ENCODE results near the gene AIFM2. TPM values are rescaled to one million over a fixed set of nuclear protein-coding genes. Genes with fewer than 3 reads are reported as not detected.
"Not testable (repeated sequence)": the region's sequence is repeated elsewhere in the genome, so short reads cannot be mapped to it uniquely, and the experiment has no call there.

AIFM2 gene
- total and polyA plus RNA-seq, 2 experiments from 2014 or later = 5.7 to 8.1 TPM

GRCh38 chr10:70124415-70124814, 8.2 kb downstream of the AIFM2 start:
- in situ Hi-C loops (cut with MboI) = no loop called here
- TF ChIP-seq EZH2 (IDR thresholded peaks at IDR 0.05; ENCODE audit: insufficient read depth, poor library complexity, severe bottlenecking) (no peak), EZH2phosphoT487 (IDR thresholded peaks at IDR 0.05; ENCODE audit: insufficient read depth, low read depth) (no peak)

GRCh38 chr10:70123817-70124216, 8.8 kb downstream of the AIFM2 start:
- H3K36me3 ChIP-seq (ENCODE audit: low read depth) = no peaks in the 10 kb centered on the region; the same call in 1 of the 2 replicates
- no peaks in the 10 kb centered on the region for H3F3A ChIP-seq (ENCODE audit: insufficient read depth)
- H3K4me3 ChIP-seq = no peak overlapping the region
- H3K9ac ChIP-seq = no peak overlapping the region
- H3K9me3 ChIP-seq (ENCODE audit: low read depth) = no peaks in the 10 kb centered on the region
- H3K27ac ChIP-seq = no peak overlapping the region
- H2AFZ ChIP-seq = no peak overlapping the region
- 89 to 90% methylated on average over 10 of the region's 10 CpGs for WGBS, 2 experiments (ENCODE audit: low coverage in 1 of 2, low lambda C conversion rate in 2 of 2, missing lambda C conversion rate in 2 of 2)
- TF ChIP-seq EZH2 (IDR thresholded peaks at IDR 0.05; ENCODE audit: insufficient read depth, poor library complexity, severe bottlenecking) = no peak
- TF ChIP-seq EZH2phosphoT487 (IDR thresholded peaks at IDR 0.05; ENCODE audit: insufficient read depth, low read depth) = no peak
- H3K4me2 ChIP-seq (ENCODE audit: unreplicated experiment) = no peak overlapping the region
- no peaks in the 10 kb centered on the region for H3K79me2 ChIP-seq (ENCODE audit: insufficient read depth)
- no peaks in the 10 kb centered on the region for H3K27me3 ChIP-seq (replicated peaks; ENCODE audit: insufficient read depth)
- H4K20me1 ChIP-seq (ENCODE audit: insufficient read depth) = no peaks in the 10 kb centered on the region
- no peak for DNase-seq
- H3K9me2 ChIP-seq (ENCODE audit: insufficient read depth) = no peaks in the 10 kb centered on the region
- in situ Hi-C loops (cut with MboI) = no loop called here
- H3K4me1 ChIP-seq (ENCODE audit: insufficient read depth) = no peaks in the 10 kb centered on the region

More at GRCh38 chr10:70124415-70124814, 8.2 kb downstream of the AIFM2 start:
- Histone ChIP-seq H2AFZ (no peak overlapping the region), H3K36me3 (ENCODE audit: low read depth) (no peaks in the 10 kb centered on the region; the same call in 1 of the 2 replicates), H3K9me3 (ENCODE audit: low read depth) (no peaks in the 10 kb centered on the region), H3K27ac (no peak overlapping the region), H3K4me1 (ENCODE audit: insufficient read depth) (no peaks in the 10 kb centered on the region), H3F3A (ENCODE audit: insufficient read depth) (no peaks in the 10 kb centered on the region), H3K4me3 (no peak overlapping the region), H4K20me1 (ENCODE audit: insufficient read depth) (no peaks in the 10 kb centered on the region), H3K4me2 (ENCODE audit: unreplicated experiment) (no peak overlapping the region), H3K9me2 (ENCODE audit: insufficient read depth) (no peaks in the 10 kb centered on the region), H3K79me2 (ENCODE audit: insufficient read depth) (no peaks in the 10 kb centered on the region), H3K9ac (no peak overlapping the region), H3K27me3 (replicated peaks; ENCODE audit: insufficient read depth) (no peaks in the 10 kb centered on the region)
- DNase-seq = no peak
- WGBS, 2 experiments (ENCODE audit: low coverage in 1 of 2, low lambda C conversion rate in 2 of 2, missing lambda C conversion rate in 2 of 2) = 100% methylated on average over 1 of the region's 1 CpG

GRCh38 chr10:70123166-70123565, 9.5 kb downstream of the AIFM2 start:
- H3K4me3 ChIP-seq; H3K9me2 ChIP-seq (ENCODE audit: insufficient read depth); H4K20me1 ChIP-seq (ENCODE audit: insufficient read depth); H3K4me2 ChIP-seq (ENCODE audit: unreplicated experiment); DNase-seq; H3K27ac ChIP-seq; H2AFZ ChIP-seq; H3K9me3 ChIP-seq (ENCODE audit: low read depth); H3K9ac ChIP-seq; in situ Hi-C loops (cut with MboI); H3F3A ChIP-seq (ENCODE audit: insufficient read depth); H3K79me2 ChIP-seq (ENCODE audit: insufficient read depth); H3K27me3 ChIP-seq (replicated peaks; ENCODE audit: insufficient read depth); H3K36me3 ChIP-seq (ENCODE audit: low read depth); H3K4me1 ChIP-seq (ENCODE audit: insufficient read depth): not testable (repeated sequence)
- WGBS, 2 experiments (ENCODE audit: low coverage in 1 of 2, low lambda C conversion rate in 2 of 2, missing lambda C conversion rate in 2 of 2) = 96 to 97% methylated on average over 9 of the region's 9 CpGs

GRCh38 chr10:70122742-70123141, 9.9 kb downstream of the AIFM2 start:
- Histone ChIP-seq H3K9me3 (ENCODE audit: low read depth) (no peaks in the 10 kb centered on the region), H3K9me2 (ENCODE audit: insufficient read depth) (no peaks in the 10 kb centered on the region), H4K20me1 (ENCODE audit: insufficient read depth) (no peaks in the 10 kb centered on the region), H3K4me3 (no peak overlapping the region), H3K27ac (no peak overlapping the region), H3K79me2 (ENCODE audit: insufficient read depth) (no peaks in the 10 kb centered on the region), H3K4me2 (ENCODE audit: unreplicated experiment) (no peak overlapping the region), H3K9ac (no peak overlapping the region), H3K27me3 (replicated peaks; ENCODE audit: insufficient read depth) (no peaks in the 10 kb centered on the region), H3K4me1 (ENCODE audit: insufficient read depth) (no peaks in the 10 kb centered on the region), H2AFZ (no peak overlapping the region), H3F3A (ENCODE audit: insufficient read depth) (no peaks in the 10 kb centered on the region), H3K36me3 (ENCODE audit: low read depth) (no peaks in the 10 kb centered on the region; the same call in 1 of the 2 replicates)
- DNase-seq = no peak
- in situ Hi-C loops (cut with MboI) = no loop called here
- TF ChIP-seq EZH2phosphoT487 (IDR thresholded peaks at IDR 0.05; ENCODE audit: insufficient read depth, low read depth) (no peak), EZH2 (IDR thresholded peaks at IDR 0.05; ENCODE audit: insufficient read depth, poor library complexity, severe bottlenecking) (no peak)
- 95 to 98% methylated on average over 5 of the region's 5 CpGs for WGBS, 2 experiments (ENCODE audit: low coverage in 1 of 2, low lambda C conversion rate in 2 of 2, missing lambda C conversion rate in 2 of 2)

All from GM23248 (cell line).